Keratinocyte (primary cell): Measurements from ENCODE around the gene MAJIN. TPM values are rescaled to one million over a fixed set of nuclear protein-coding genes. Genes with fewer than 3 reads are reported as not detected.

Experiments
- DNase-seq: peaks from one replicate; pipeline ENCODE4 v3.0.0-alpha.2; 2011; ENCODE audit warnings: low read depth, missing footprints, low spot score
- FAIRE-seq: peaks from 2 replicates; lab custom pipeline; 2011; peaks lifted over from hg19 to GRCh38; lab: Jason Lieb, UNC
- H2AFZ ChIP-seq: 2 replicates; pipeline ENCODE4 v1.6.0; 2012; ENCODE audit warnings: low read length, control low read depth, inconsistent platforms; ENCODE audit not compliant: control insufficient read depth
- H3K27ac ChIP-seq: 2 replicates; pipeline ENCODE4 v1.5.1; 2011; ENCODE audit warnings: low read length; ENCODE audit not compliant: control insufficient read depth, insufficient read depth
- H3K27me3 ChIP-seq: 3 replicates; pipeline ENCODE4 v1.6.0; 2011; ENCODE audit warnings: low read length; ENCODE audit not compliant: control insufficient read depth, insufficient read depth; ENCODE audit errors: extremely low read depth
- H3K36me3 ChIP-seq, 2 experiments: 2 replicates in 1 of 2; 3 replicates in 1 of 2; pipeline ENCODE4 v1.5.1; 2011; ENCODE audit warnings: low read length in 2 of 2, mild to moderate bottlenecking in 1 of 2; ENCODE audit not compliant: control insufficient read depth in 2 of 2, insufficient read depth in 2 of 2; ENCODE audit errors: extremely low read depth in 1 of 2
- H3K4me1 ChIP-seq: 3 replicates; pipeline ENCODE4 v1.5.1; 2011; ENCODE audit warnings: low read length; ENCODE audit not compliant: control insufficient read depth, insufficient read depth; ENCODE audit errors: extremely low read depth
- H3K4me2 ChIP-seq: 3 replicates; pipeline ENCODE4 v1.6.0; 2011; ENCODE audit warnings: low read depth, low read length; ENCODE audit not compliant: control insufficient read depth, insufficient read depth; ENCODE audit errors: extremely low read depth
- H3K4me3 ChIP-seq, 3 experiments: fragments of 200-600 bp in 1 of 3; sonication (generic) in 1 of 3; 2 replicates in 2 of 3; 3 replicates in 1 of 3; pipeline ENCODE4 v1.5.1; 2011 to 2016; ENCODE audit warnings: low read length in 3 of 3, mild to moderate bottlenecking in 3 of 3, control low read depth in 2 of 3, inconsistent platforms in 1 of 3, low read depth in 1 of 3, mixed read lengths in 1 of 3, mixed run types in 1 of 3, moderate library complexity in 1 of 3; ENCODE audit not compliant: control insufficient read depth in 2 of 3, insufficient read depth in 2 of 3; ENCODE audit errors: extremely low read depth in 1 of 3
- H3K79me2 ChIP-seq: 2 replicates; pipeline ENCODE4 v1.6.0; 2012; ENCODE audit warnings: low read length; ENCODE audit not compliant: control insufficient read depth, insufficient read depth
- H3K9ac ChIP-seq: 3 replicates; pipeline ENCODE4 v1.6.0; 2011; ENCODE audit warnings: low read length; ENCODE audit not compliant: control insufficient read depth, insufficient read depth; ENCODE audit errors: extremely low read depth
- H3K9me1 ChIP-seq: 3 replicates; pipeline ENCODE4 v1.6.0; 2011; ENCODE audit warnings: low read length; ENCODE audit not compliant: control insufficient read depth, insufficient read depth; ENCODE audit errors: extremely low read depth
- H3K9me3 ChIP-seq: 2 replicates; pipeline ENCODE4 v1.5.1; 2012; ENCODE audit warnings: low read depth, low read length; ENCODE audit not compliant: control insufficient read depth
- H4K20me1 ChIP-seq: 3 replicates; pipeline ENCODE4 v1.6.0; 2011; ENCODE audit warnings: low read length; ENCODE audit not compliant: control insufficient read depth, insufficient read depth; ENCODE audit errors: extremely low read depth
- EZH2 ChIP-seq: IDR thresholded peaks from one replicate; pipeline ENCODE4 v1.6.1; 2012; ENCODE audit warnings: inconsistent platforms, mild to moderate bottlenecking, low read length, moderate library complexity
- dilution Hi-C: fragments of 300-500 bp; cut with MboI; formaldehyde crosslinking; loops from one replicate; pipeline ENCODE4 v1.7.0; 2020; ENCODE audit warnings: low sequenced_read_pairs; ENCODE audit not compliant: extremely low pct_ligation_motif_present
- polyA plus RNA-seq, 5 experiments: library from polyadenylated mRNA; depleted of rRNA in 3 of 5; stranded (reverse) in 3 of 5; stranded (forward) in 1 of 5; unstranded in 1 of 5; fragments of >200 nt; gene quantifications; 1 replicate in 1 of 5; 2 replicates in 3 of 5; 3 replicates in 1 of 5; pipeline versions ENCODE4 v1.2.1 to v1.2.3, GENCODE V29; 2011 to 2012; ENCODE audit warnings: missing spikeins in 2 of 5, low read depth in 1 of 5, low replicate concordance in 1 of 5
- TF ChIP-seq, protein P1 (sequence below), 3 experiments: IDR thresholded peaks in 1 of 3; conservative IDR thresholded peaks in 1 of 3; optimal IDR thresholded peaks in 1 of 3; 2 replicates in 2 of 3; 3 replicates in 1 of 3; pipeline versions ENCODE3 to v1.5.1; 2011; ENCODE audit warnings: low read length in 3 of 3, mild to moderate bottlenecking in 3 of 3, moderate library complexity in 2 of 3, control low read depth in 1 of 3, inconsistent platforms in 1 of 3; ENCODE audit not compliant: insufficient read depth in 2 of 3; ENCODE audit errors: extremely low read depth in 1 of 3

The MAJIN gene
- polyA plus RNA-seq, 1 donor (not counting 4 experiments of a cell fraction or from before 2014, with no cell fraction given), result 0.09 TPM

GRCh38 chr11:64916775-64917662, 54.9 kb downstream of the MAJIN start, which contains the start of gene ATG2A:
TSS of gene ATG2A (minus strand) at chr11:64917209. CDS start at chr11:64917135, 74 bp downstream.
- Histone ChIP-seq H3K4me1 (peaks cover 13% of the 10 kb centered on the region), H3K27me3 (no peaks in the 10 kb centered on the region), H3K79me2 (peaks cover 14% of the 10 kb centered on the region), H3K9me3 (no peaks in the 10 kb centered on the region), H4K20me1 (no peaks in the 10 kb centered on the region), H3K9me1 (no peaks in the 10 kb centered on the region), H3K4me3 (peak within 1 kb of the TSS; percentile 71 to 89 (median 87)), H3K4me2 (peak within 1 kb of the TSS; percentile 100), H2AFZ (peak within 1 kb of the TSS; percentile 76), H3K9ac (peak within 1 kb of the TSS; percentile 95), H3K27ac (peak within 1 kb of the TSS; percentile 80), H3K36me3 (peaks cover 0 to 17% of the 10 kb centered on the region in 2 experiments)
- TF ChIP-seq EZH2, result no peak
- TF ChIP-seq, protein P1, sequence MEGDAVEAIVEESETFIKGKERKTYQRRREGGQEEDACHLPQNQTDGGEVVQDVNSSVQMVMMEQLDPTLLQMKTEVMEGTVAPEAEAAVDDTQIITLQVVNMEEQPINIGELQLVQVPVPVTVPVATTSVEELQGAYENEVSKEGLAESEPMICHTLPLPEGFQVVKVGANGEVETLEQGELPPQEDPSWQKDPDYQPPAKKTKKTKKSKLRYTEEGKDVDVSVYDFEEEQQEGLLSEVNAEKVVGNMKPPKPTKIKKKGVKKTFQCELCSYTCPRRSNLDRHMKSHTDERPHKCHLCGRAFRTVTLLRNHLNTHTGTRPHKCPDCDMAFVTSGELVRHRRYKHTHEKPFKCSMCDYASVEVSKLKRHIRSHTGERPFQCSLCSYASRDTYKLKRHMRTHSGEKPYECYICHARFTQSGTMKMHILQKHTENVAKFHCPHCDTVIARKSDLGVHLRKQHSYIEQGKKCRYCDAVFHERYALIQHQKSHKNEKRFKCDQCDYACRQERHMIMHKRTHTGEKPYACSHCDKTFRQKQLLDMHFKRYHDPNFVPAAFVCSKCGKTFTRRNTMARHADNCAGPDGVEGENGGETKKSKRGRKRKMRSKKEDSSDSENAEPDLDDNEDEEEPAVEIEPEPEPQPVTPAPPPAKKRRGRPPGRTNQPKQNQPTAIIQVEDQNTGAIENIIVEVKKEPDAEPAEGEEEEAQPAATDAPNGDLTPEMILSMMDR (optimal IDR thresholded peaks at IDR 0.05 in 1 of 3, IDR thresholded peaks at IDR 0.05 in 1 of 3, conservative IDR thresholded peaks at IDR 0.05 in 1 of 3; ENCODE audit: extremely low read depth in 1 of 3, insufficient read depth in 2 of 3, low read length in 3 of 3), result no peak
- peak; percentile 95 for FAIRE-seq
- dilution Hi-C loops, result no loop called here
- DNase-seq, result peak; percentile 98

- Histone ChIP-seq H4K20me1 (no peaks in the 10 kb centered on the region), H2AFZ (peak overlapping the region; percentile 61), H3K36me3 (peaks cover 5 to 24% of the 10 kb centered on the region in 2 experiments), H3K4me2 (peak overlapping the region; percentile 96), H3K9ac (peak overlapping the region; percentile 95), H3K9me3 (no peaks in the 10 kb centered on the region), H3K79me2 (peaks cover 14% of the 10 kb centered on the region), H3K4me3 (peak overlapping the region; percentile 71 to 83 (median 76)), H3K27ac (peak overlapping the region; percentile 80), H3K9me1 (no peaks in the 10 kb centered on the region), H3K4me1 (peaks cover 13% of the 10 kb centered on the region), H3K27me3 (no peaks in the 10 kb centered on the region)
- FAIRE-seq (peak; percentile 23), DNase-seq (no peak)
- no peak for TF ChIP-seq EZH2
- TF ChIP-seq, protein P1 (optimal IDR thresholded peaks at IDR 0.05 in 1 of 3, IDR thresholded peaks at IDR 0.05 in 1 of 3, conservative IDR thresholded peaks at IDR 0.05 in 1 of 3; ENCODE audit: extremely low read depth in 1 of 3, insufficient read depth in 2 of 3, low read length in 3 of 3), result no peak
- dilution Hi-C loops, result no loop called here
These were observed 55.7 kb downstream of the MAJIN start for GRCh38 chr11:64916040-64916774.
